ENCODE measurements around the gene RIPOR2.

RIPOR2 gene

DNA sequence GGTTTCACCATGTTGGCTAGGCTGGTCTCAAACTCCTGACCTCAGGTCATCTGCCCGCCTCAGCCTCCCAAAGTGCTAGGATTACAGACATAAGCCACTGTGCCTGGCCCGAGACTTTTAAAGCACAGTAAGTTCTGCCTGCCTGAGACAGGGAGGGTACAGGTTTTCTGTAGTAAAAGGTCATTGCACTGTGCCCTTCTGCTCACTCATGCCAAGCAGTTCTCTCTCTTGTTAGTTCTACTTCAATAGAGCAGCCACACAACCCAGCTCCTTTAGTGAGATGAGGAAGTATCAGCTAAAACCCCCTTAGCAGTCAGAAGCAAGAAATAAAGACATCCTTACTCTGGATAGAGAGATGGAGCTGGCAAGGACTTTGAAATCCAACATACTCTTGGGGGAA is 84.7 kb downstream of the RIPOR2 start:
- H3K27me3 ChIP-seq (replicated peaks): no peaks in the 10 kb centered on the region
- no peak overlapping the region for H3K27ac ChIP-seq
- in situ Hi-C loops (cut with HindIII; ENCODE audit: low pct_ligation_motif_present, low sequenced_read_pairs): no loop called here
- no peaks in the 10 kb centered on the region for H3K36me3 ChIP-seq (replicated peaks)
- no peak for DNase-seq
- no peak for TF ChIP-seq CTCF (IDR thresholded peaks at IDR 0.05; ENCODE audit: low read depth, low read length, missing control alignments)
- H3K4me3 ChIP-seq (ENCODE audit: low read depth, low read length): no peak overlapping the region

DNA sequence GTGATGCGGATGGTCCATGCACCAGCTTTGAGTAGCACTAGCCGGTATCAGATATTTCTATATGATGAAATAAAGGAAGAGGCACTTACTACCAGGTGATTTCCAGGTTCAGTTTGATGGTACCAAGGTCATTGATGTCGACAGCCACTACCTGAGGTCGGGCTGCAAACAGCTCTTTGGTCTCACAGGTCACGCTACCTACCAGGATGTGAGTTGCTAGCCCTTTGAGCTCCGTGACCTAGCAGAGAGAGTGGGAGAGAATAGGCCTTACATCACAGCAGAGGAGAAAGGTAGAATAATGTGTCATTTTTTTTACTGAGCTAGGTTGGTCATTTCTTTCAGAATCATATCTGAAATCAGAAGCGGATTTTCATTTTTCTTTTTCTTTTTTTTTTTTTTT is 86.0 kb downstream of the RIPOR2 start:
- no peak for TF ChIP-seq CTCF (IDR thresholded peaks at IDR 0.05; ENCODE audit: low read depth, low read length, missing control alignments)
- Histone ChIP-seq H3K27ac (no peak overlapping the region), H3K27me3 (replicated peaks) (no peaks in the 10 kb centered on the region), H3K4me3 (ENCODE audit: low read depth, low read length) (no peak overlapping the region), H3K36me3 (replicated peaks) (no peaks in the 10 kb centered on the region)
- in situ Hi-C loops (cut with HindIII; ENCODE audit: low pct_ligation_motif_present, low sequenced_read_pairs): no loop called here
- no peak for DNase-seq

GRCh38 chr6:24848461-24848860 is 87.3 kb downstream of the RIPOR2 start:
- Histone ChIP-seq H3K27me3 (replicated peaks) (no peaks in the 10 kb centered on the region), H3K36me3 (replicated peaks) (no peaks in the 10 kb centered on the region), H3K27ac (no peak overlapping the region), H3K4me3 (ENCODE audit: low read depth, low read length) (no peak overlapping the region)
- in situ Hi-C loops (cut with HindIII; ENCODE audit: low pct_ligation_motif_present, low sequenced_read_pairs): no loop called here
- no peak for DNase-seq
- TF ChIP-seq CTCF (IDR thresholded peaks at IDR 0.05; ENCODE audit: low read depth, low read length, missing control alignments): no peak

DNA sequence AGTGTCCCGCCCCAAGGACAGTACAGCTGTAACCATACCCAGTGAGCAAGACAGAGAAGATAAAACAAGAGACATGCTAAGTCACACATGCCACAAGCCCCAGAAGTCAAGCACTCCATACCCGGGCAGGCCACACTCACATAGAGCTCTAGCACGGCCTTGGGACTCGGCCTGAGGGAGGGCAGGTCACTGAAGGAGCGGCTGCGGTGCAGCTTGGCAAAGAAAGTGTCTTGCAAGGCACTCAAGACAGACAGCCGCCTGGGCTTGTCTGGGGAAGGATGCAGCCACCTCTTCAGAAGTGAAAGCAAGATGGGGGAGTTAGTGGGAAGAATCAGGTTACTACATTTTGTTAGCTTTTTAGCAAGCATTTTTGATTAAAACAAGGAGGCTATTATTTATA is 88.4 kb downstream of the RIPOR2 start:
- Histone ChIP-seq H3K27ac (no peak overlapping the region), H3K27me3 (replicated peaks) (no peaks in the 10 kb centered on the region), H3K36me3 (replicated peaks) (no peaks in the 10 kb centered on the region), H3K4me3 (ENCODE audit: low read depth, low read length) (no peak overlapping the region)
- DNase-seq: no peak
- no peak for TF ChIP-seq CTCF (IDR thresholded peaks at IDR 0.05; ENCODE audit: low read depth, low read length, missing control alignments)
- in situ Hi-C loops (cut with HindIII; ENCODE audit: low pct_ligation_motif_present, low sequenced_read_pairs): no loop called here

- H3K36me3 ChIP-seq (replicated peaks): no peaks in the 10 kb centered on the region
Measured at GRCh38 chr6:24845578-24845977, 90.2 kb downstream of the RIPOR2 start.

More at GRCh38 chr6:24845578-24845977, 90.2 kb downstream of the RIPOR2 start:
- Histone ChIP-seq H3K27me3 (replicated peaks) (no peaks in the 10 kb centered on the region), H3K4me3 (ENCODE audit: low read depth, low read length) (no peak overlapping the region), H3K27ac (no peak overlapping the region)
- no peak for TF ChIP-seq CTCF (IDR thresholded peaks at IDR 0.05; ENCODE audit: low read depth, low read length, missing control alignments)
- in situ Hi-C loops (cut with HindIII; ENCODE audit: low pct_ligation_motif_present, low sequenced_read_pairs): no loop called here
- DNase-seq: no peak
